GM18867 (cell line): Measurements from ENCODE around the gene ACADVL.
A peak's percentile ranks its signal among the peaks of the same experiment; 100 is the strongest.

ENCODE experiments used
- ATAC-seq: cut with Tn5 transposase; IDR thresholded peaks from one replicate; pipeline ENCODE4 v1.9.1; 2021; ENCODE audit warnings: mild to moderate bottlenecking, moderate library complexity; ENCODE audit not compliant: unreplicated experiment

ACADVL gene

DNA sequence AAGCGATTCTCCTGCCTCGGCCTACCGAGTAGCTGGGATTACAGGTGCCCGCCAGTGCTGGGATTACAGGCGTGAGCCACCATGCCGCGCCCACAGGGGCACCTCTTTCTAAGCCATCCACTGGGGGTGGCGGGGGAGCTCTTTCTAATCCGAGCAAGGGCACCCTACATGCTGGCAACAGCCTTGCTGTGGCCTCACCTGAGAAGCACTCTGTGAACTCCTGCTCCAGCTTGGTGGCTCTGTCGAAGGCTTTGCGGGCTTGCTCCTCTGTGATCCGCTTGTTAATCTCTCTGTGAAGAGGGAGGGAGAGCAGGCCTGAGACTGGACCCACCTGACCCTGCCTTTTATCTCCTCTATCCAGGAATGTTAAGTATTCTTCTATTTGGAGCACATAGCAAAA is 28.7 kb upstream of the ACADVL start:
- no peak for ATAC-seq

DNA sequence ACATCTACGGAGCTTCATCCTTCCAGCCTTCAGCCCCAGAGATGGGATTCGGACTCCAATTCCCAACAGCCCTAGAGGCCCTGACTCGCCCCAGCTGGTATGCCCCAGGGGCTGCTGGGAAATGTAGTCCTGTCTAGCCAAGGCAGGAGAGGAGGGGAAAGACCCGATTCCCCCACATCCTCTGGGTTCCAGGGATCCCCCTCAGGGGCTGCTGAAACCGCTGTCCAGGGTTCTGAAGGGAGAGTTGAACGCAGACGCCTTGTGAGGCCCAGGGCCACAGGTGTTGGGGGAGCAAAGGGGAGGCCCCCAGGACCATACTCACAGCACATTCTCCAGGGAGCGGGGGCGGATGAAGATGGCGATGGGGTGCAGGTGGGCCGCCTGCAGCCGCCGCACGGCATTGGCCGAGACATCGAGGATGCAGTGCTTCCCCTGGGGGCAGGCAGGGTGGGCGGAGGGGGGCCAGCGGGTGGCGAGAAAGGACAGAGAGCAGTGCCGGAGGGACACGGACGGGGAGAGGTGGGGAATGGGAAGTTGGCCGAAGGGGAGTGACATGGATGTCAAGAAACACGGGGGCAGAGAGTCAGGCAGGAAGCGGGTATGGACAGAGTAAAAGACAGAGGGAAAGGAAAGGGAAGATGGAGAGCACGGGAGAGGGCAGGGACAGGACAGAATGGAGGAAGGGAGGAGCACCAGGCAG is 28.0 kb upstream of the ACADVL start:
- ATAC-seq, result no peak

DNA sequence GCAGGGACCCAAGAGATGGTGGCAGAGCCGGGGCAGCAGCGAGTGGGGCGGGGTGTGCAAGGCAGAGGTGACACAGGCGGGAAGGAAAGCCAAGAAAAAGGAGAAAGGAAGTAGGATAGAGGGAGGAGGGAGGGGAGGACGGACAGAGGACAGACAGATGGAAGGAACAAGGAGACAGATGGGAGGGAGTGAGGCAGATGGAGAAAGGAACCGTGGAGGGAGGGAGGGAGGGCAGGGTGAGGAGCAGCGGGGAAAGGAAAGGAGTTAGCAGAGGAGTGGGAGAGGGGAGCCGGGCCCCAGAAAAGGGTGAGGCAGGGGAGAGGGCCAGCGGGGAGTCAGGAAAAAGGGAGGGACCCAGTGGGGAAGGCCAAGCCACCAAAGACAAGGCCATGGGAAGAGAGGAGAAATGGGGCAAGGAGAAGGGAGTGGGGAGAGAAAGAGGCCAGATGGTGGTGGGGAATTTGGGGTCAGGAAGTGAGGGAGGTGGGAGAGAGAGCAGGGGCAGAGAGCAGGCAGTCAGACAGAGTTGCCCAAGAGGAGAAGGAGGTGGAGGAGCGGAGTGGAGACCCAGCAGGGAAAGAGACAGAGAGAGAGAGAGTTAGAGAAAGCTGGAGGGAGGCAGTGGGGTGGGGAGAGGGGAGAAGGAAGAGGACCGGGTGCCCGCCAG is 27.3 kb upstream of the ACADVL start:
- ATAC-seq, result no peak

DNA sequence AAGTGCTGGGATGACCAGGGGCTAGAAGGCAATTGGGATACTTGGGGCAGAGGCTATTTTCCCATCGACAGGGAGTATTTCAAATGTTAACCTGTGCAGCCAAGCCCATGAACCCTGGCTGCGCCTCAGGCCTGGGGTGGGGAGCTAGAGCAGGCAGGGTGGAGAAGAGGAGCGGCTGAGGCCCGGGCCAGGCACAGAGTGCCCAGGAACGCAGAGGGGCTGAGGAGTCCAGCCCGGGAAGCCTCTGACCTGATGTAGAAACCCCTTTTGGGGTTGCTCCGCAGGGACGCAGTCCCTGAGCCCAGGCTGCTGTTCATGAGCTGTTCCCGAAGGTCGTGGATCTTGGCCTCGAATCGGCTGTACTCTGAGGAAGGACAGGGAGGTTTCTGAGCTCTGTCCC is 23.8 kb upstream of the ACADVL start:
- ATAC-seq, result no peak

DNA sequence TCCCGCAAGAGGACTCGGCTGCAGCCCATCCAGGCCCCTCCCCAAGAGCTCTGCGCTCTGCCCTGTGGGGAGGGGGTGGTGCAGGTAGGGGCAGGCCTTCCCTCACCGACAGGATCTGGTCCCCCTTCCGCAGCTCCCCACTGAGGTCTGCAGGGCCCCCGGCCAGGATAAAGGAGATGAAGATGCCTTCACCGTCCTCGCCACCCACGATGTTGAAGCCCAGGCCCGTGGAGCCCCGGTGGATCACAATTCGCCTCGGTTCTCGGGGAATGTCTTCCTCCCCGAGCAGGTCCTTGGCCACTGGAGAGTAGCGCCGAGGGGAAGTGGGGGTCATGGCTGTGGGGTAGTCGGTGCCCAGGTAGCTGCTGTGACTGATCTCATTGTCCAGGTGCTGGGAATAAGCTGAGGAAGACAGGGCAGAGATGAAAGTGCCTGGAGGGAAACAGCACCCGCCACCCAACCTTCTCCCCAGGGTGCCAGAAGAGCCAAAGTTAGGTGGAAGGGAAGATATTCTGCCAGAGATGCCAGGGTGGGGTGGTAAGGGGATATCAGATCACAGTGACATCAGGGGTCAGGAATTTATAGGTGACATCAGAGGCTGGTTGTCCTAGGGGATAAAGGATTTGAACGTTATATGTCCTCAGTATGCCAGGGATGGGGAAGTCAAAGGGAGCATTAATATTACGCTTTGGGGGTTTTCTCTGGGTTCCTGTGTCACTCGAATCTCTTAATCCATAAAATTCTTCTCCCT is 22.9 kb upstream of the ACADVL start:
- no peak for ATAC-seq

DNA sequence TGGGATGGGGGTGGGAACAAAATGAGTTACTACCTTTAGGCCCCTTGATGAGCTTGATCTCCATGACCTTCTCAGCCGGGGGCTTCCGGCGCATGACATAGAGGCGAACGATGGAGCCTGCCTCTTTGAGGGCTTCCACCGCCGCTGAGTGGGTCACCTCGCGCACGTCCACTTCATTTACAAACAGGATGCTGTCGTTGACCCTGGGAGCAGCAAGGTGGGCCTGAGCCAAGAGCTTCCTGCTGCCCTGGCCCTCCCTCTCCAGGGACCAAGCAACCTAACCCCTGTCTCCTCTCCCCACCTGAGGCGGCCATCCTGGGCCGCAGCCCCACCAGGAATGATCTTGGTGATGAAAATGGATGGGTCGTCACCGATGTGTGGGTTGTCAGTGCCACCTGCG is 16.3 kb upstream of the ACADVL start:
- ATAC-seq, result no peak

DNA sequence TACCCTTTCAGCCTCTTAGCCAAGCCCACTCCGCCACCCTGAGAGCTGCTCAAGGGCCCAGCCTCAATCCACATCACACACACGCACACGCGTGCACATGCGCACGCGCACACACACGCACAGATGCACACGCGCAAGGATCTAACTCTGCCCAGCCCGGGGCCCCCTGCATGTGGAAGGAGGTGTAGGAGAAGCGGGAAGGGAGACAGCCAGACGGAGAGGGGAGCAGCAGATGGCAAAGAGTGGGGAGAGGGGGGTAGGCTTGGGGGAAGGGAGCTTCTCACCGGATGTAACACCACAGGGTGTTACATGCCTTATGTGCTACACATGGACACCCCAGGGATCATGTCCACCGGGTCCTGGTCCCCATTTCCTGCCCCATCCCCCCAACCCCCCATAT is 15.4 kb upstream of the ACADVL start:
- ATAC-seq, result no peak

DNA sequence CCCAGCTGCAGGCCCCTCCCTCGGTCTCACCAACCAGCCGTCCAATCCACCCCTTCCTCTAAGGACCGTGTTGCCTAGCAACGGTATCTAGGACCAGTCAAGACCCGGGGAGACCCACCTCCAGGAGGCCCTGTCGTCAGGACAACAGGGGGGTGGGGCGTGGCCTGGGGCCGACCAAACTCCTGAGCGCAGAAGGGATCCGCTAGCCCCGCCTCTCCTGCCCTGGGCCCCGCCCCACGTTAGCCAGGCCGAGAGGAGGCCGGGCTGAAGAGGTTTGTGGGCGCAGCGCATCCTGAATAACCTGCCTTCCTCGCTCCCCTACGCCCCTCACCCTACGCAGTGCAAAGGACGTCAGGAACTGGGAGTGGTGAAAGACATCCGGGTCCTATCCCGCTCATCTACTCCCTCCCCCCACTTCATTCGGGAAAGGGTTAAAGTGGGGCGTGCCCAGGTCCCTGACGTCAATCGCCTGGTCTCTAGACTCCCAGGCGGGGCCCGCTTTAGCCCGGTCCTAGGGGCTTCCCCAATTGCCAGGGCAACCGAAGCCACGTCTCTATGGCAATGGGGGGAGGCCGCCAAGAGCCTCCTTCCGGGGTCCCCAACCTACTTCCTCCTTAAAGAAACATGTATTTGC is 14.8 kb upstream of the ACADVL start:
- ATAC-seq, result peak; percentile 78

DNA sequence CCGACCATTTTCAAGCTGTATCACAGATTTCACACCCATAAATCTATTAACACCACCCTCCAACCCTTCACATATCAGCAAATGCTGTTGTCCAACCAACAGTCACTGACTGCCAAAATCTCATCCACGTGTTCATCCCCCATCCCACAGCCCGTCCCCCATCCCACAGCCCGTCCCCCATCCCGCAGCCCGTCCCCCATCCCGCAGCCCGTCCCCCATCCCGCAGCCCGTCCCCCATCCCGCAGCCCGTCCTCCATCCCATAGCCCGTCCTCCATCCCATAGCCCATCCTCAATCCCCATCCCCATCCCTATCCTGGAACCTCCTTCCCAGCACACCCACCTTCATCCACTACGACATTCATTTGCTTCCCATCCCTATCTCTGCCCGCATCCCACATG is 14.2 kb upstream of the ACADVL start:
- ATAC-seq, result no peak

DNA sequence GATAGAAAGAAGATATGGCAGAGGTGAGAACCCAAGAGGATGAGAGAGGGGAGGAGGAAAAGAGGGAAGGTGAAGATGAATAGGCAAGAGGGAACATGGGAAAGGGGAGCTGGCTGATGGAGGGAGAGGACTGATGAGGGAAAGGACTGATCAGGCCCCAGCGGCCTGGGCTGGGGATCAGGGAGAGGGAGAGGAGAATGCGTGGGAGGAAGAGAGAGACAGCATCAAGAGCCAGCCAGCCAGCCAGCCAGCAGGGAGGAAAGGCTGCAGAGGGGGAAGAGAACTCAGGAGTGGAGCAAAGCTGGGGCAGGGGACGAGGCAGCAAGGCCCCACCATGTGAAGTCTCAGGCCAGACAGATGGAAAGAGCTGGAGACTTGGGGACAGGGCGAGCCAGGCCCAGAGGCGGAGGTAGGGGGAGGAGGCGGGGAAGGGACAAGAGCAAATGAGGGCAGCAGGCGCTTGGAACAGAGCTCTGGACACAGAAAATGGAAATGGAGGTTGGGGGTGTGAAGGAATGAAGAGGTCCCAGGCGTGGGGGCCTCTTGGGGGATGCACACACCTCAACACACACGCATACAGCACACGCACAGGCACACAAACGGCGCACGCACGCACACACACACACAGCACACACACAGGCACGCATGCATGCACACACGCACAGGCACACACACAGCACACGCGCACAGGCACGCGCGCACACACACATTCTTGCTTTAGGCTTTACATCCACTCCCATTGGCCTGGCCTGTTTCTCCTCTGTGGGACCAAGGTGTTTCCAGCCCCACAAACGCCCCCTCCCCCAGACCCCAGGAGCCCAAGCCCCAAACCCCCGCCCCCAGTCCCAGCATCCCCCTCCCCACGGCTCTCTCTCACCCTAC is 12.4 kb upstream of the ACADVL start:
- no peak for ATAC-seq

DNA sequence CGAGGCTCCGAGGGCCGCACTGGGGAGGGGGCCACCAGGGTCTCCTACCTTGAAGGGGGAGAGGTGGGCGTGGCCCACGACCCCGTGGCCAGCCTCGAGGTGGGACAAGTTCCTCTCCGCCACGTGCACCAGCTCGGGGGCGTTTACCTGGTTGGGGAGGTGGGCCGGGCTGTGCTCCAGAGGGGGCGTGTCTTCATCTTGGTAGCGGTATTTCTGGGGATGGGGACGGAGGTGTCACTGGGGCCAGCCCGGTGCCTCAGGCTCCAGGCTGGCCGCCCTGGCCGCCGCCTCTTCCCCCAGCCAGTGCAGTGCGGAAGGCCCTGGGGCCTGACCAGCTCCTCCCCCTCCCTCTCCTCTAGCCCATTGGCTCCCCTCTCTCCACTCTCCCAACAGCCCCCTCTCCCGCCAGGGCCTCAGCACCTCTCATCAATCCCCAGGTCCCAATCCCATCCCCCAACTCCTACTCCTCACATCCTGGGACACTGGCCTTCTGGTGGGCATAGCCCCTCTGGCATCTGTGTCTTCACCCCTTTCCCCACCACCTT is 11.6 kb upstream of the ACADVL start:
- ATAC-seq, result no peak

DNA sequence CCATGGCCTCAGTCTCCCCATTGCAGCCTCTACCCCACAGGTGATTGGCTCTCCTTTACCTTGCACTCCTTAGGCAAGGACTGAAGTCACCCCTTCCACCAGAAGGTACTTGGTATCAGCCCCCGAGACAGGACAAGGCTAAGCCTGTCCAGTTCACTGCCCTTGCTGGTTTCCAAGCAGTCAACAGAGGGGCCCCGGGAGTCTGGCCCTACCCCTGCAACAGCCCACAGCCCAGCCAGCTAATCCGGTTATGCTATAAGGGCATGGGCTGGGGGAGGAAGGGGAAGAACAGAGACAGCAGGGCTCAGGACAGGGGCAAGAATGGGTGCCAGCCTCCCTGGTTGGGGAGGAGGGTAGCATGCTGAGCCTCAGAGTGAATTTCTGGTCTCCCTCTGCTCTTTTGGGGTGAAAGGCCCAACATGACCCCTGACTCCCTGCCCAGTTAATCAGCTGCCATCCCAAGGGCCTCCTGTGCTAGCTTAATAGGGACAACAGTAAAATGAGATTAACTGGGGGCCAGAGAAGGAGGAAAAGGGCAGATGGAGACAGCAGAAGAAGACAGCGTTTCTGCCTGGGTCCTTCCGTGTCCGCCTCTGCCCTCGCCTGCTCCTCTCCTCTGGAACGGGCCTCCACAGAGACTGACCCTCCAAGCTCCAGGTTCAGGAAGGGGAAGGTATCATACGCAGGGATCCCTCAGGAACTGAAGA is 10.8 kb upstream of the ACADVL start:
- no peak for ATAC-seq

DNA sequence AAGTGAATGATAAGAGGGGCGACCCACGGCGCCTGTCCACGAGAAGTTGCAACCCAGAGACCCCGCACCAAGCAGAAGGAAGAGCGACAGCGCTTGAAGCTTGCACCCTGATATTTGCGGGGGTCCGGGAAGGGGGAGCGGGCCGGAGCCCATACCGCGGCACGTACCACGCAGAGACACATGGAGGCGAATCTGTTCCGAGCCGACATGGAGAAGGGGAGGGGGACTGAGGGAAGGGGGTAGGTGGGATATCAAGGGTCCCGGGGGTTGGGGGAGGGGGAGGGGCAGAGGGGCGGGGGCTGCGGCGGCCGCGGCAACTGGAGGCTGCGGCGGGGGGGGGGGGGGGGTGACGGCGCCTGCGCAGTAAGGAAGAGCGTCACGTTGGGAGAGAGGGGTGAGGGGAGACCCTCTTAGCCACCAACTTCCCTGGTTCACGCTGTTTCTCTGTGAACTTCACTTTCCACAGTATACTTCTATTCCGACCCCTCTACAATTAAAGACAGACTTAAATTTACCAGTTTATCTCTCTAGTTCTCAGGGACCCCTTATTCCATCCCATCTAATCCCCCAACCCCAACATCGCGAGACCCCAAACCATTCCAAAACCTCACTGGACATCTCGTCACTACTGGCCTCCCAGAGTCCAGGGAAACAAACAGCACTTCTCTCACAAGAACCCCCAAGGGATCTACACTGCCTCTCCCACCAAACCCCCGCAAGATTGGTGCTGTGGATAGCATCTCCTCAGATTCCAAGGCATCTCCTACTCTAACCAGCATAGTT is 8.1 kb upstream of the ACADVL start:
- ATAC-seq, result no peak

DNA sequence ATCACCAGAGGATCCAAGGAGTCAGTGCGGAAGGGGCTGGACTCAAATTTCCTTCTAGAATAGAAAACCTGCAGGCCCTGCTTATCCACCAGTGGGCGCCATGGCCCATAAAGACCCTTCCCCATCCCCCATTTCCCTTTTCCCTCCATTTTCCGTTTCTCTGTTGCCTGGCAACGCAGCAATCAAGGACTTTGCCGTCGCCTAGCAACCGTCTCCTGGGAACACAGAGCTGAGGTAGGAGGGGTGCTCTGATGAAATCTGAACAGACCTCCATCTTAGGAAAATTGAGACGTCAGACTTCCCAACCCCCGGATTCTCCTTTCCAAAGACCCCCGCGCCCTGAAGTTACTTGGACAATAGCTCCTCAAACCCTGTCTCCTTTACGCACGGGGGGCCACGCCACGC is 5.8 kb upstream of the ACADVL start:
- no peak for ATAC-seq

DNA sequence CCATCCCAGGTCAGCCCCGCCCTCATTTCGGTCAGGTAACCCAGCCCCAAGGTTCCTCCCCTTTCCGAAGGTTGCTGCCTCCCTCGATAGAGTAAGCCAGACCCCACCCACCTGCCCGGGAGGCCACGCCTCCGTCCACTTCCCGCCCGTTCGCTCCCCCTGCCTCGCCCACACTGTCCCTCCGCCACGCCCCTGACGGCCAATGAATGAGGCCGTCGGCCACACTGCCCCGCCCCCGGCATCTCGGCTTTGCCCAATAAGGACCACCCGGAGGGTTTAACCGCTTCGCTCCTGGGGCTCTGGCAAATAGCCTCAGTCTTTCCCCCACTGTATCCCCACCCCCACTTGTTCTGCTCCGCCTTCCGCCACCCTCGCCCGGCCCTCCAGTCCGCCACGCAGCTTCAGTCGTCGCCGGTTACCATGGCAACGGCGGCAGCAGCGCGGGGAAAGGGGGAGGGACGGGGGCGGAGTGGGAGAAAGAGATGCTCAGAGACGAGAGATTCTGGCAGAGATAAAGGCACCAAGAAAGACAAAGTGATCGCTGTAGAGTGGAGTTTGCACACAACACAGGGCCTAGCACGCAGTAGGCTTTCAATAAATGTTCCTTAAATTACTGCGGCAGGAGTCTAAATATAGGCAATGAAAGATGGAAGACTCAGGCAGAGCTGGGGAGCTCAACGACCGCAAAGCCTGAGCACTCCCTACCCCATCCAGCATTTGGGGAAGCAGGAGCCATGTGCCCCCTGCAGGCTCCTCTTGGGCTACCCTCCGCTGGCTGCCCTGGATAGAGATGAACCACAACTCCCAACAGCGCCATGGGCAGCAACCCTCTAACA is 5.2 kb upstream of the ACADVL start:
- peak; percentile 81 for ATAC-seq

DNA sequence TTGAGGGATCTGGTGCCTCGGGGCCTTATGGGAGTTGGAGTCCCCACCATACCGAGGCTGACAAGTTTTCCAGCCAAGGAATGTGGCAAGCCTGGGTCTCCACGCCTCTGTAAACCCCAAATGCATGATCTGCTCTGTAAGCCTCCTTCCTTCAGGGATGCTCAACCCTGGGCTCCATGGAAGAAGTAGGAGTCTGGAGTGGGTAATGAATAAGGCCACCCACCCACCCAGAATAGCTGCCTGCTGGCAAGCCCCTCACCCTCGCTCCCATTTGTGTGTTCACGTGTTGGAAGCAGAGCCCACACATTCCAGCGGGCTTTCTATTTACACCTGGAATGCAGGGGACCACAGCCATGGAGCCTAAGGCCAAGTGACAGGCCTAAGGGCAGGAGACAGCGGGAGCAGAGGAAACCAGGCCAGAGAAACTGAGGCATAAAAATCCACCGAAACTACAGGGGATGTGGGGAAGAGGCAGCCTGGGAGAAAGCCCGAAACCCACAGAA is 4.6 kb upstream of the ACADVL start:
- no peak for ATAC-seq

DNA sequence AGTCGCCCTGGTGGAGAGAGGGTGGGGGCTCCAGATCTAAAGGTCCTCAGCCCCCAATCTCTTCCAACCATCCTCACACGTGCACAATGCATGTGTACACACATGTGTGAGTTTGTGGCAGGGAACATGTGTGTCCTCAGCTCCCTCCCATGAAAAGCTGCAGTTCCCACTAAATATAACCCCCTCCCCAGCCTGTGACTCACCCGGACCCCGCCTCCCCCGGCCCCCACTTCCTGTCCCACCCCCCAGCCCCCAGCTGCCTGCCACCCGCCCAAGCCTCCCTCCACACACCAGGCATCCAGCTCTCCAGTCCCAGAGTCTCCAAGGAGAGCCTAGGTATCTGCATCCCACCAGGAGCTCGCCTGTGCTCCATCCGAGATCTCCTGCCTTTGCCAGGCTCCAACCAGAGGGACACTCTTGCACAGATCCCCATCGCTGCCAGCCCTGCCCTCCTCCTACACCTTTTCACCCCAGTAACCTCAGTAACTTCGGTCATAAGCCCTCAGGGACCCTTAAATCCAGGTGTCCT is 4.0 kb upstream of the ACADVL start:
- no peak for ATAC-seq
